ENCODE measurements around the gene COL8A1.

- no peak for TF ChIP-seq ZBTB21 (CRISPR knock-in tag; IDR thresholded peaks at IDR 0.05; ENCODE audit: borderline replicate concordance)
- TF ChIP-seq ARID4B (CRISPR knock-in tag; IDR thresholded peaks at IDR 0.05; ENCODE audit: borderline replicate concordance) = no peak
- no peak for TF ChIP-seq ZNF423 (CRISPR knock-in tag; IDR thresholded peaks at IDR 0.05)
Measured at GRCh38 chr3:99659951-99660350, 21.6 kb downstream of the COL8A1 start.

Data from WTC11 (cell line).